DMS153 treated with DMSO at 0.1 percent for 48 hours (cell line): ENCODE measurements around the gene STRAP.

ENCODE experiments used
- DNase-seq: peaks from one replicate; lab custom pipeline; 2025; ENCODE audit not compliant: unreplicated experiment; lab: John Stamatoyannopoulos, UW

The STRAP gene

DNA sequence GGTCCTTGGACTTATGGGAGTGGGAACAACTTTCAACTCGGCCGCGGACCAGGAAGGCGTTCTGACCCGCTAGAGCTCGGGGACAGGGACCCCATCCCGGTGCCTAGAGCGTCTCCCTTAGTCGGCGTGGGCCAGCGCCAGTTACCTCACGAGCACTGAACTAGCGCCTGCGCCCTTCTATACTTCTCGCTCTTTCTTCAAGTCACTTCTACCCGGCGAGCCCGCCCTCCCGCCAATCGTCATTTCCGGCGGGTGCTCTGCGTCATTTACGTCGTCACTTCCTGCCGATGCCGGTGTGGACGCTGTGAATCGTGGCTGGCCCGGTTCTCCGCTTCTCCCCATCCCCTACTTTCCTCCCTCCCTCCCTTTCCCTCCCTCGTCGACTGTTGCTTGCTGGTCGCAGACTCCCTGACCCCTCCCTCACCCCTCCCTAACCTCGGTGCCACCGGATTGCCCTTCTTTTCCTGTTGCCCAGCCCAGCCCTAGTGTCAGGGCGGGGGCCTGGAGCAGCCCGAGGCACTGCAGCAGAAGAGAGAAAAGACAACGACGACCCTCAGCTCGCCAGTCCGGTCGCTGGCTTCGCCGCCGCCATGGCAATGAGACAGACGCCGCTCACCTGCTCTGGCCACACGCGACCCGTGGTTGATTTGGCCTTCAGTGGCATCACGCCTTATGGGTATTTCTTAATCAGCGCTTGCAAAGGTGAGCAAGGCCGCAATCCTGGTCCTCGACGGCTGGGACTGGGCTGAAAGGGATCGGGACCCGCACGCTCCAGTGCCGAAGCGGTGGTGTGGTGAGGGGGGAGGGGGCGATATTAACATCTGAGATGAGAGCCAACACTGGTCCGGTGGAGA is at the start of gene STRAP:
STRAP (plus strand) TSS at position 270 of the 854 bp plus-strand sequence; CDS start at position 591, 321 bp downstream.
- peak; percentile 91 for DNase-seq

- DNase-seq: no peak
Observed at GRCh38 chr12:15834575-15834974, 47.6 kb upstream of the STRAP start.

DNA sequence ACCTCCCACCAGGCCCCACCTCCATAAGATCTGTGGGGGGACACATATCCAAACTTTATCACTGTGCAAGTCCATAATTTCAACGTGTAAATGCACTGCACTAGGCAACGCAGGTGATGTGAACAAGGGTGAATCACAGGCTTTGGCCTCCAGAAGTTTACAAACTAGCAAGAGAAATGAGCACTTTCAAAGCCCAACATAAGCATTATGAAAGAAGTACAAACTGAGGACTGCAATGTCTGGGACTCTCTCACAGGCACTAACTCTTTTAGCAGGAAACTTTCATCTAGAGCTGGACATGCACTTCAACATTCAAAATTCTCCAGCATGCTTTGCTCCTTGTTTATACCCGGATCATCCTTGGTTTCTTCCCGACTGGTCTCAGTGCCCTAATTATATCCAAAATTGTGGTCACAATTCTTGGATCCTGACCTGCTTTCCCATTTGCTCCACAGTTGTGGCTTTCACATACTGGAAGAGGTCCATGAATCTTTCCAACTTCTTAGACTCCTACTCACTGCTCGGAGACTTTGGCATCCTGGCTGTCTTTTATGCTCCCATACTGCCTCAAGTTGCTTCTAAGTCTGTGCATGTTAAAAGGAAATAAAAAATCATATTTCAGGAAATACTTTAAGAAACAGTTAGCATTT is 44.9 kb upstream of the STRAP start:
- no peak for DNase-seq

DNA sequence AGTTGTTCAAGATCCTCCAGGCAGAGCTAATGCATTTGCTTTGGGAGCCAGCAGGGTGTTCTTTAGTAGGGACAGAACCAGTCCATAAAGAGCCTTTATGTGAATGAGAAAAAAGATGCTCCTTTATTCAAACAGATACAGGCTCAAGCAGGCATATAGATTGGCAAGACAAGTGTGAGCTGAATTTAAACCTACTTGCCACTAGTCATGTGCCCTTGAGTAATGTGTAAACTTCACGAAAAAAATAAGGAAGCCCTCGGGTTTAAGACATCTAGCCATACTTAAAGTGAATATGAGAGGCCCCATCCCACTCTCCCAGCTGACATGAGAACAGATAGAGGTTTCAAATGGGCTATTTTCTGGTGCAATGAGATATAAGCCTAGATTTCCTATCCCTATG is 43.1 kb upstream of the STRAP start:
- DNase-seq: no peak

DNA sequence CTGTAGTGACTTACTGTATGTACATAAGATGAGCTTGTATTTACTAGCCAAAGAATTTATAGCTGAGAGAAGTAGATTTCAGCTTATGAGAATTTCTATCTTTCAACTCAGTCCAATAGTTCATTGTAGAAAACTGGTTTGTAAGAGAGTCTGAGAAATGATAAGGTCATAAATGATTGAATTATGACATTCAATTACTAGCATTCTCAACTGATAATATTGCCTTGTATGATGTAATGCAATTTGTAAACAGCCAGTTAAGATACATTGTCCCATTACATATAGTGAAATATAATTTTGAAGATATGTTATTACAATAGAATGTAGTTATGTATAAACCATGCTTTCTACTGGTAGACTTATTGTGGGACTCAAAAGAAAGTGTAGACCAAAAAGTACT is 42.5 kb upstream of the STRAP start:
- DNase-seq: no peak

DNA sequence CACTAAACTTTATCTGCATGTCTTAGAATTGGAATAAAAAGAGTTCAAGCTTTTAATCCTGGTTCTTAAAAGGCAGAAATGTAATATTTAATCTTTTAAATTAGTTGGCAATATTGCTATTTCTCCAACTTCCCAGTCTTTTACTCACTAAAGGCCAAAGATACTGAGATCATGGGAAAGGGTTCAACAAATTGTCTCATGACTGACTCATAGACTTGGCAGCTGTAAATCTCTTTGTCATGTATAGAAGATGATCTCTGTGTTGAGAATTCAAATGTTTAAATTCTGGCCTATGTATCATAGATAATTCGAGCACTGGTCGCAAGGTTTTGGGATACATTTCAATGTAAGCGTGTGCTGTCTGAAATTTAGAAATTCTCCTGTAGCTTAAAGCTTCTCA is 40.1 kb upstream of the STRAP start:
- no peak for DNase-seq

- DNase-seq: no peak
Observed at GRCh38 chr12:15846887-15847286, 35.3 kb upstream of the STRAP start.

- DNase-seq: no peak
Observed at GRCh38 chr12:15848606-15849005, 33.6 kb upstream of the STRAP start.

GRCh38 chr12:15851045-15851620 is 31.1 kb upstream of the STRAP start:
- no peak for DNase-seq

DNA sequence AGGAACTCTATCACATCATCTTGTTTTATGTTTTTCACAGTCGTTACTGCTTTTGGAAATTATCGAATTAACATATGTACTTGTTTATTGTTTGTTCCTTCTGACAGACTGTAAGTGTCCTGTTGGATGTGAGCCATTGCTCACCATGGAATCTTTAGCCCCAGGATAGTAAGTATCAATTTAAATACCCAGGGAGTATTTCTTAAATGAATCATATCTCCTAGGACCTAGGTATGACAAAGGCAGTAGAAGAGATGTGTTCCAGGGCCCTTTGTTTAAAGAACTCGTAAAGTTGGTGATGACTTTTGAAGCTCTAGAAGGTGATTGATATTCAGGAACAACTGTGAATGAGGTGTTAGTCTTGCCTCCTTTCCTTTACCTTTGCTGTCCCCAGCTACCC is 30.3 kb upstream of the STRAP start:
- DNase-seq: no peak

DNA sequence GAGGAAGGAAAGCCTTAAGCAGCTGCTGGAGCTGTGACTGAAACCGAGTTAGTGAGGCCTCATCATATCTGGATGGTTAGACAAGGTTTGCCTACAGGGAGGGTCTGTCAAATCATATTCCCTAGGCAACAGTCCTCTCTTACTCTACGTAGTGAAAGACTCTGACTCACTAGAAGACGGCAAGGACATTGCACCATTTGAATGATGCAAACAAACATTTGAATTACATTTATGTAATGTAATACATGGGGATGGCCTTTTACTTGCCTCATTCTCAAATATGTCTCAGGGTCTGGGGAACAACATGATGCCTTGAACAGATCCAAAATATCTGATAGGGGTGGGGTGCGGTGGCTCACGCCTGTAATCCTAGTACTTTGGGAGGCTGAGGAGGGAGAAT is 29.8 kb upstream of the STRAP start:
- DNase-seq: no peak

DNA sequence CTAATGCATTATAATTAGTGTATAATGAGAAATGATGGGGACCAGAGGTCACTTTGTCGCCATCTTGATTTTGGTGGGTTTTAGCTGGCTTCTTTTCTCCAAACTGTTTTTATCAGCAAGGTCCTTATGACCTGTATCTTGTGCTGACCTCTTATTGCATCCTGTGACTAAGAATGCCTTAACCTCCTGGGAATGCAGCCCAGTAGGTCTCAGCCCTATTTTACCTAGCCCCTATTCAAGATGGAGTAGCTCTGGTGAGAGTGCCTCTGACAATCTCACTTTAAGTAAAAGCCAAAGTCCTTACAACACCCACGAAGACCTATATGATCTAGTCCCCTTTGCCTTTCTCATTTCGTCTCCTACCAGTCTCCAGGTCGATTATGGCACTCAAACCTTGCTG is 28.3 kb upstream of the STRAP start:
- no peak for DNase-seq

- no peak for DNase-seq
Observed at GRCh38 chr12:15854916-15855315, 27.3 kb upstream of the STRAP start.

DNA sequence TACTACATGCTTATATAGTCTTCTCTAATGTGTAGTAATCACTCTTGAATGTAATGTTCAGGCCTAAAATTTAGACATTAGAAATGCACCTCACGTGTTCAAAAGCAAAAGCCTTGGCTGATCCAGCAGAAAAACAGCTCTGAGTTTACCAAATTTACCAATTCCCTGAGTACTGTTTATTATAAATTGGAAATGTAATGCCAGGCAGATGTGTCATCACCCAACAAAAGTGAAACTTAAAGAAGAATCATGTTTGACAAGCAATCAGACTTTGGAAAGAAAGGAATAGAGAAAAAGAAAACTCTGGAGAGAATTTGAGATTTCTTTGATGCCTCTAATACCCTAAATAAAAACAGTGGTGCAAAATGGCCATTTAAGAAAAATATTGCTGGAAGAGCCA is 26.5 kb upstream of the STRAP start:
- DNase-seq: no peak

DNA sequence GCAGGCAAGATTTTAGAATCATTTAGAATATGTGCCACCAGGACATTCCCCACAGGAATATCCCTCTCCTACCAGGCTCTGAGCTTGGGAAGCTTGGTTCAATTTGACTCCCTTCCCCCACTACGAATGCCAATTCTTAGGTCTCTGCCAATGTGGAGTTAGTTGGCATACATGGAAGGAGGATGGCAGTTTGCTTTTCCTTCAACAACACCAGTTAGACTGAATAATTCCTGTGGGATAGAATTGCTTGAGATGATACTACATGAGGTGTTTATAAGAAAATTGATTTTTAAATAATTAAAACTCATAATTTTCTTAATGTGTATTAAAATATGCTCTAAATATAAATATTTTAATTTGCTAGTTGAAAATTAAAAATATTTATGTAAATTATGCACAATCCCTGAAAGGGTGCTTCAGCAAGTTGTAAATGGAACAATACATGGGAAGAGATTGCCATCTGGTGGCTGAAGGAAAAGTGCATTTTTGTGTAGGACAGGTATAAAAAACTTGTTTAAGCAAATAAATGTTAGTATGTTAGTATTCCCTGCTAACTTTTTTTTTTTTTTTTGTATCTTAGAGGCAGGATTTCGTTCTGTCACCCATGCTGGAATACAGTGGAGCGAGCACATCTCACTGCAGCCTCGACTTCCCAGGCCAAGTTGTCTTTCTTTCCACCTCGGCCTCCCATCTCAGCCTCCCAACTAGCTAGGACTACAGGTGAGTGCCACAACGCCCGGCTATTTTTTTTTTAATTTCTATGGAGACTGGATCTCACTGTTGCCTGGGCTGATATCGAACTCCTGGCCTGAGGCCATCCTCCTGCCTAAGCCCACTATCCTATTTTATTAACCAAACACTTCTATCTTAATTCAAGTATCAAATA is 25.8 kb upstream of the STRAP start:
- peak; percentile 28 for DNase-seq

DNA sequence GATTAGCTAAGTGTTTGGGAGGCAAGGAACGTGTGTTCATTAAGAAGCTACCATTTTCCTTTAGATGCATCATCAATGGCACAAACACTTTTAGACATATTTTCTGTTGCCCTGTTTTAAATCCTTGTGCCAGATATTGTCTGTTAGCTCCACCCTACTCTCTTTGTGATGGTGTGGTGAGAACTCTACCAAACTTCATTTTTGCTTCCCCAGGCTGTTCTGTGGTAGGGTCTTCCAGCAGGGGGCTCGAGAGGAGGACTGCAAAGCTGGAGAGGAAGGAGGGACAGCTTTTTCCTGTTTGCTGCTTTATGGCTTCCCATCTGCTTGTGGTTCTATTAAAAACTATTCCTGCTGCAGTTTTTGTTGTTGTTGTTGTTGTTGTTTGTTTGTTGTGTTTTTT is 23.8 kb upstream of the STRAP start:
- no peak for DNase-seq

- no peak for DNase-seq
Observed at GRCh38 chr12:15859116-15859515, 23.1 kb upstream of the STRAP start.

DNA sequence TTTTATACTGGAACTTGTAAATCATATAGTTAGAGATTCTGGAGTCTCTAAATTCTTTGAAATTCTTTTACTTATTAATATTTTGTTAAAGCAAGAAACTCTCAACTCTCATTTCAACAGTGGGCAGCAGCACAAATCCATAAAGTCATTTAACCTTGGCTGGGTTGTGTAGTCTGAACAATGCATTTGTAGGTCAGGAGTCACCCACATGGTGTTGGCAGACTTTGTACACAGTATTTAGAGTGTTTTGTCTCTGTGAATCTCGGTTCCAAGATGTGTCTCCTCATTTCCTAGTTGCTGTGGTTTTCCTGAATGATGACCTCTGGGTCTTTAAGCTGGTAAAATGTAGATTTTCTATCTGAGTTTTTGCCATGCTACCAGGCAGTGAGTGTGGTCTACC is 20.8 kb upstream of the STRAP start:
- no peak for DNase-seq

DNA sequence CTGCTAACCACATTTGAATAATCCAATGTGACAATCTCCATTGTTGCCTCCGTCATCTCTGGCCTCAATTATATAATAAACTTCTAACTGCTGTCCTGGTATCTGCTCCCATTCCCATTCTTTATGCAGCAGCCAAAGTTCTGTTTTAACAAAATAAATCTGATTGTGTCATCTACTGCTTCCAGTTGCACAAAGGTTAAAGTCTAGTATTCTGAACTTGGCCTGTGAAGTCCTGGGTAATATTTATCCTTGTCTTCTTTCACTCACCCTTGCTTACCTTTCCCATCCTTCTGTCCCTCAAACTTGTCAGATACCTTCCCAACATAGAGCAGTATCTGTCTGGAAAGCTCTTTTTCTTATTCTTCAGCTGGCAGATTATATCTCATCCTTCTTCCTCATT is 19.3 kb upstream of the STRAP start:
- DNase-seq: no peak

GRCh38 chr12:15863372-15863771 is 18.8 kb upstream of the STRAP start:
- no peak for DNase-seq

DNA sequence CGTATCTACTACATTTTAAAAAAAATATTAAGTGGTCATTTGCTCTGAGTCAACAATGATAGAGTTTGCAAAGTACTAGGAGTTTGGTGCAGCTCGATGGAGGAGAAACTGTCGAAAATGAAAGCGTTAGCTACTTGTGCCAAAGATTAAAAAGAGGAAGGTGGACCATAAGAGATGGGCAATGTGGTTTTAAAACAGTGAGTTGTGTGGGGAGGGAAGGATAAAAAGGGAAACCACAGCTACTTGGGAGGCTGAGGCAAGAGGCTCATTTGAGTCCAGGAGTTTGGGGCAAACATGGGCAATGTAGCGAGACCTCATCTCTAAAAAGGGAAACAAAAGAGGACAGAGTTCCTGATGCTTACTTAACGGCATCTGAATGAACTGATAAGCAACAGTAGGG is 18.2 kb upstream of the STRAP start:
- no peak for DNase-seq
